ENCODE data around the gene LFNG. TPM values are rescaled to one million over a fixed set of nuclear protein-coding genes. Genes with fewer than 3 reads are reported as not detected.
"Not testable (repeated sequence)": the region's sequence is repeated elsewhere in the genome, so short reads cannot be mapped to it uniquely, and the experiment has no call there.

Gene LFNG
- total and polyA plus RNA-seq, 9 donors: 0.86 to 8.2 (median 3.3) TPM

- no peaks in the 10 kb centered on the region for H3K36me3 ChIP-seq
- H3K4me1 ChIP-seq (ENCODE audit: insufficient read depth): peaks cover 14% of the 10 kb centered on the region
- intact Hi-C loops (cut with DNase I): loop anchor here in 2 of 4 donors (10.0 kb wide), 2 partner anchors 76 to 306 kb away; partner anchors contain the start of gene TTYH3 (in 1 of the 2)
- no peaks in the 10 kb centered on the region for H3K9me3 ChIP-seq
- H3K27ac ChIP-seq: peak within 1 kb of the TSS in 1 of 2 donors; percentile 21
- TF ChIP-seq CTCF (IDR thresholded peaks at IDR 0.05) (peak in 1 of 3 donors; percentile 30), POLR2A (IDR thresholded peaks at IDR 0.05) (no peak)
- peak within 1 kb of the TSS; percentile 71 for H3K4me3 ChIP-seq
- H3K27me3 ChIP-seq: no peaks in the 10 kb centered on the region
- 0 to 2% (median 1%) methylated on average over 15 to 66 of the region's 66 CpGs for WGBS, 3 donors
- peak; percentile 94 to 97 (median 96) for DNase-seq
Observed at GRCh38 chr7:2558629-2559282, 39.2 kb downstream of the LFNG start, which contains the start of gene IQCE. Gene IQCE, plus strand, starts transcription at chr7:2558979. Its CDS starts 203 bp downstream, at chr7:2559182.

GRCh38 chr7:2559283-2559950, 39.8 kb downstream of the LFNG start:
- Histone ChIP-seq H3K27ac (no peak overlapping the region), H3K27me3 (no peaks in the 10 kb centered on the region), H3K36me3 (no peaks in the 10 kb centered on the region), H3K4me1 (ENCODE audit: insufficient read depth) (peaks cover 9% of the 10 kb centered on the region), H3K4me3 (peak overlapping the region; percentile 71), H3K9me3 (no peaks in the 10 kb centered on the region)
- intact Hi-C loops (cut with DNase I): loop anchor here in 2 of 4 donors (10.0 kb wide), 2 partner anchors 75 to 305 kb away; partner anchors contain the start of gene TTYH3 (in 1 of the 2)
- no peak for TF ChIP-seq EP300 (IDR thresholded peaks at IDR 0.05)
- TF ChIP-seq POLR2A (IDR thresholded peaks at IDR 0.05): no peak
- TF ChIP-seq CTCF (IDR thresholded peaks at IDR 0.05): no peak
- peak in 2 of 5 donors; percentile 12 to 50 for DNase-seq
- WGBS, 3 donors: 4 to 5% (median 4%) methylated on average over 29 to 53 of the region's 53 CpGs

GRCh38 chr7:2563955-2564354, 44.4 kb downstream of the LFNG start:
- H3K9me3 ChIP-seq; intact Hi-C loops (cut with DNase I); H3K27me3 ChIP-seq; H3K4me1 ChIP-seq (ENCODE audit: insufficient read depth); H3K36me3 ChIP-seq; DNase-seq; H3K4me3 ChIP-seq; H3K27ac ChIP-seq: not testable (repeated sequence)
- WGBS, 3 donors: 96 to 99% (median 97%) methylated on average over 3 of the region's 3 CpGs

GRCh38 chr7:2564970-2565540, 45.5 kb downstream of the LFNG start:
- no peak overlapping the region for H3K27ac ChIP-seq
- no peaks in the 10 kb centered on the region for H3K36me3 ChIP-seq
- intact Hi-C loops (cut with DNase I): loop anchor here in 1 of 4 donors (5.0 kb wide), 1 partner anchor 117 kb away; no protein-coding TSS in a partner anchor
- H3K27me3 ChIP-seq: no peaks in the 10 kb centered on the region
- peaks cover 2% of the 10 kb centered on the region for H3K4me1 ChIP-seq (ENCODE audit: insufficient read depth)
- no peak overlapping the region for H3K4me3 ChIP-seq
- WGBS, 3 donors: 90 to 92% (median 91%) methylated on average over 12 of the region's 12 CpGs
- H3K9me3 ChIP-seq: no peaks in the 10 kb centered on the region
- no peak for DNase-seq
- no peak for TF ChIP-seq EP300 (IDR thresholded peaks at IDR 0.05)
- no peak for TF ChIP-seq POLR2A (IDR thresholded peaks at IDR 0.05)
- no peak for TF ChIP-seq CTCF (IDR thresholded peaks at IDR 0.05)
